ENCODE results near the gene C6orf47.
A peak's percentile ranks its signal among the peaks of the same experiment; 100 is the strongest.
"Not testable (repeated sequence)": the region's sequence is repeated elsewhere in the genome, so short reads cannot be mapped to it uniquely, and the experiment has no call there.

C6orf47 gene

GRCh38 chr6:31660381-31661261, at the start of gene C6orf47:
TSS of gene C6orf47 (minus strand) at chr6:31660778. CDS start at chr6:31659947, 831 bp downstream.
- TF ChIP-seq CTCF (IDR thresholded peaks at IDR 0.05; ENCODE audit: low read depth, low read length) = no peak
- H3K4me3 ChIP-seq (replicated peaks in 1 of 2; ENCODE audit: low read depth in 2 of 2, low read length in 2 of 2) = peak within 1 kb of the TSS; percentile 88 to 95
- DNase-seq (ENCODE audit: low read depth in 2 of 2) = peak; percentile 78 to 87

GRCh38 chr6:31709157-31709556, 48.6 kb upstream of the C6orf47 start:
- not testable (repeated sequence) for H3K4me3 ChIP-seq (replicated peaks in 1 of 2; ENCODE audit: low read depth in 2 of 2, low read length in 2 of 2); DNase-seq (ENCODE audit: low read depth in 2 of 2)

- TF ChIP-seq CTCF (IDR thresholded peaks at IDR 0.05; ENCODE audit: low read depth, low read length) = no peak
- H3K4me3 ChIP-seq (replicated peaks in 1 of 2; ENCODE audit: low read depth in 2 of 2, low read length in 2 of 2) = no peak overlapping the region
- no peak for DNase-seq (ENCODE audit: low read depth in 2 of 2)
Measured at GRCh38 chr6:31708224-31708623, 47.6 kb upstream of the C6orf47 start.

- TF ChIP-seq CTCF (IDR thresholded peaks at IDR 0.05; ENCODE audit: low read depth, low read length) = no peak
- no peak for DNase-seq (ENCODE audit: low read depth in 2 of 2)
- no peak overlapping the region for H3K4me3 ChIP-seq (replicated peaks in 1 of 2; ENCODE audit: low read depth in 2 of 2, low read length in 2 of 2)
Measured at GRCh38 chr6:31707701-31708100, 47.1 kb upstream of the C6orf47 start.

GRCh38 chr6:31706599-31706998, 46.0 kb upstream of the C6orf47 start, which contains the start of gene LY6G6F:
TSS of gene LY6G6F (plus strand) at chr6:31706866. CDS start at chr6:31706907, 41 bp downstream.
- peak in 1 of 2 donors; percentile 69 for DNase-seq (ENCODE audit: low read depth in 2 of 2)
- TF ChIP-seq CTCF (IDR thresholded peaks at IDR 0.05; ENCODE audit: low read depth, low read length) = no peak
- H3K4me3 ChIP-seq (replicated peaks in 1 of 2; ENCODE audit: low read depth in 2 of 2, low read length in 2 of 2) = no peak within 1 kb of the TSS

GRCh38 chr6:31705931-31706330, 45.4 kb upstream of the C6orf47 start:
- H3K4me3 ChIP-seq (replicated peaks in 1 of 2; ENCODE audit: low read depth in 2 of 2, low read length in 2 of 2) = no peak overlapping the region
- DNase-seq (ENCODE audit: low read depth in 2 of 2) = no peak
- no peak for TF ChIP-seq CTCF (IDR thresholded peaks at IDR 0.05; ENCODE audit: low read depth, low read length)

- TF ChIP-seq CTCF (IDR thresholded peaks at IDR 0.05; ENCODE audit: low read depth, low read length) = no peak
- H3K4me3 ChIP-seq (replicated peaks in 1 of 2; ENCODE audit: low read depth in 2 of 2, low read length in 2 of 2) = peak within 1 kb of the TSS; percentile 86 to 93
- DNase-seq (ENCODE audit: low read depth in 2 of 2) = peak; percentile 99
Measured at GRCh38 chr6:31702819-31703716, 42.5 kb upstream of the C6orf47 start, which contains the start of gene ABHD16A. TSS of gene ABHD16A (minus strand) at chr6:31703324. CDS start at chr6:31703281, 43 bp downstream.

Data from cardiac fibroblast (primary cell).